CD4-positive, alpha-beta T cell treated with Interleukin-10 for 1 hour (primary cell): ENCODE data around the gene TRIM25.

ENCODE experiments used
- DNase-seq: peaks from one replicate; pipeline ENCODE4 v3.0.0-alpha.2; 2020

TRIM25 gene

DNA sequence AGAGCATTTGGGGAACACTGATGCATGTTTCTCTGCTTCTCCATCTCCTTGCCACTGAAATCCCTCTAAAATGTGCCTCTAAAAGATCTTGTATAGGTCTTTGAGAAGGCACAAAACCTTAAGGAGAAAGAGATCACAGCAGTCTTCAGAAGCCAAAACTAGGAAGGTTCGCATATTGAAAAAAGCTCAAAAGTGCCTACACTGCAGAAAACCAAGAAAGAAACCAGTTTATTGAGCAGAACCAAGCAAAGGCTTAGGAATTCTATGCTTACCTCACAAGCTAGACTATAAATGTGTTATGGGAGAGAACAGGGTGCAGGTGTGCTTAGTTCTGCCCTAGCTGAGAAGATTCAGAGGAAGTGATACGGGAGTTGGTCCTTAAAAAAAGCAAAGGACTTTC is 63.3 kb downstream of the TRIM25 start:
- DNase-seq = no peak

DNA sequence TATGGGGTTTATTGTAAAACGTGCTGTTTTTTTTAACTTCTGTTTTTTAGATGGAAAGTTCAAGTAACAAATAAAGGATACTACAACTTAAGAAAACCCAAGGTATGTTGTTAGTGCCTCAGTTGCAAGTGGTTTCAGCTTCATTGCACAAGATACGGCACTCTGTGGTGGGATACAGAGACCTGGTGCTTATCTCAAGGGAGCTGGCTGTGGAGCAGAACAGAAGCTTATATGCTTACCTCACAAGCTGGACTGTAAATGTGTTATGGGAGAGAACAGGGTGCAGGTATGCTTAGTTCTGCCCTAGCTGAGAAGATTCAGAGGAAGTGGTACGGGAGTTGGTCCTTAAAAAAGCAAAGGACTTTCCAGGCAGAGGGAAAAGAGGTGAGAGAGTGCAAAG is 64.7 kb downstream of the TRIM25 start:
- no peak for DNase-seq

DNA sequence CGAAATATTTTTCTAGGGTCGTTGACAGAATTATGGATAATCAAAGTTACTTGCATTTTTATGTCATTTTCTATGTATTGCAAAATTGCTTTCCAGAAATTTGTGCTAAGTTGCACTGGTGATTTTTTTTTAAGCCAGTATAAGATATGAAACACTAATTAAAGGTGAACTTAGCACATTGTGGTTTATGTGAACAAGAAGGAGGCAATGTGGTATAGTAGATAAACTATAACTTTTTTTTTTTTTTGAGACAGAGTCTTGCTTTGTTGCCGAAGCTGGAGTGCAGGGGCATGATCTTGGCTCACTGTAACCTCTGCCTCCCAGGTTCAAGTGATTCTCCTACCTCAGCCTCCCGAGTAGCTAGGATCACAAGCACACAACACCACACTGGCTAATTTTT is 66.7 kb downstream of the TRIM25 start:
- no peak for DNase-seq

DNA sequence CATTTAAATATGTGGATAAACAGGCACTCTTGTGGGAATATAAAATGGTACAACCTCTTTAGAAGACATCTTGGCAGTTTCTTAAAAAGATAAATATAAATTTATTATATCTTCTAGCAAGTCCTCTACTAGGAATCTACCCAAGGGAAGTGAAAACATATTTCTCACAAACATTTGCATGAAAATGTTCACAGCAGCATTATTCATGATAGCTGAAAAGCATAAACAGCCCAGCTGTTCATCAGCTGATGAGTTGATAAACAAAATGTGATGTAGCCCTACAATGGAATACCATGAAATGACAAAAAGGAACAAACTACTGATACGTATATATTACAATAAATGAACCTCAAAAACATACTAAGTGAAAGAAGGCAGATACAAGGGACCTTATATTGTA is 67.9 kb downstream of the TRIM25 start:
- DNase-seq = no peak

DNA sequence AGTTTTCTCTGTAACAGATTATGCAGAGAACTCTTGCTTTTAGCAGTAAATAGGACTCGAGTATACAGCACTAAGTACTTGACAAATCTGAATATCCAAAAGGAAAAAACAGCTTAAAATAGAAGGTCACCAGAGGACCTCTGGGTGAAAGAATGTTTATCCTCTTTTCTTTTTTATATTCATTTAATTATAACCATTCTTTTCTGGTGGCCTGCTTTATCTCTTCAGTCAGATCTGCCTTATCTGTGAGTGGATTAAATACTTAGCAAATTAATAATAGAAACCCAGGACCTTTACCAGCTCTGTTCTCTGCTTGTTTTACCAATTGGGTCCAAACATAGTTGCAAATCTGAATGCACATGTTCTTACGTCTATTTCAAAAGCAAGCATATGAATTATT is 71.3 kb downstream of the TRIM25 start:
- DNase-seq = no peak

DNA sequence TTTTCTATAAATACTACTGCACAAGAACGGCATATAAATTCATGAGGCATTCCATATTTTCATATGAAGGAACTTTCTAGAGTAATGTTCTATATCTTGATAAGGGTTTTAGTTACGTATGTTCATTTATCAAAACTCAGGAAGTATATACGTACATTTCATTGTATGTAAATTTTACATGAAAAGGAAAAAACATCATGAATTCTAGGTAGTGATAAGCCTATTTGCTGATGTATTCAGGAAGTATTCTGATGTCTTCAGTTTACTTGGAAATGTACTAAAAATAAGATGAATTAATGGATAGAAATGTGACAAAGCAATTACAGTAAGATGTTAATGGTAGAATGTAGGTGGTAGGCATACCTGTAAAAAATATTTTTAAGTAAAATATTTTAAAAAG is 75.2 kb downstream of the TRIM25 start:
- DNase-seq = no peak
